PFSK-1 (cell line): ENCODE data around the gene JMJD7.

Source experiments
- FOXP2 ChIP-seq: optimal IDR thresholded peaks from 2 replicates; pipeline ENCODE3; 2011; ENCODE audit warnings: borderline replicate concordance, control low read depth, inconsistent platforms; ENCODE audit not compliant: insufficient read depth; ENCODE audit errors: extremely low read length, extremely low read depth
- POLR2AphosphoS5 ChIP-seq: IDR thresholded peaks from 2 replicates; pipeline ENCODE4 v1.6.1; 2012; ENCODE audit warnings: low read depth, mild to moderate bottlenecking, control low read depth, low read length, moderate library complexity
- SIN3A ChIP-seq: IDR thresholded peaks from 2 replicates; pipeline ENCODE4 v1.6.1; 2012; ENCODE audit warnings: mild to moderate bottlenecking, low read length, moderate library complexity, borderline replicate concordance; ENCODE audit not compliant: insufficient read depth
- TAF1 ChIP-seq: IDR thresholded peaks from 2 replicates; pipeline ENCODE4 v1.6.1; 2012; ENCODE audit warnings: low read length, control low read depth, borderline replicate concordance; ENCODE audit not compliant: insufficient read depth

DNA sequence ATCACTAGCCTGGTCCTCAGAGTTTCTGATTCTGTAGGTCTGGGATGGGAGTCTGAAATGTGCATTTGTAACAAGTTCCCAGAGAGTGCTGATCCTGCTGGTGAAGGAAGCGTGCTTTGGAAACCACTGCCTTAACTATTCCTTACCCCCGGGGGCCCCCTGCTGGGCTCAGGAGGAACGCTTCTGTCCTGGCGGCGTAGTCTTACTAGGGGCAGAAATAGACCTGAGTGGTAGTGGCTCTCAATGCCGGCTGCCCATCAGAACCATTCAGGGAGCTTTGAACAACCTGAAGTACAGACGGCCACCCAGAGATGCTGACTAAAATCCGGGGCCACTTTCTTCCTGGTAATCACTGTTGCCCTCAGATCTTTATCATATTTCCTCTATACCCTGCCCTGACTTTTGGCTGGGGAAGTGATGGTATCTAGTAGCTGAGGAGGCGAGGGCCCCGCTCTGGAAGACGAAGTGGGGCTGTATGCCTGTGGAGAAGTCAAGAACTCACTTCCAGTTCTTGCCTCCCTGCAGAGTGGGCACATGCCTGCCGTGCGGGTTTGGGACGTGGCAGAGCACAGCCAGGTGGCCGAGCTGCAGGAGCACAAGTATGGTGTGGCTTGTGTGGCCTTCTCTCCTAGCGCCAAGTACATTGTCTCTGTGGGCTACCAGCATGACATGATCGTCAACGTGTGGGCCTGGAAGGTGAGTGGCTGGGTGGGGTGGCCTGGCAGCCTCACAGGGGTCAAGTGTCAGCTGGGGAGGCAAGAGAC lies 16.3 kb upstream of the JMJD7 start:
- TF ChIP-seq FOXP2, result no peak
- TF ChIP-seq SIN3A, result no peak
- no peak for TF ChIP-seq POLR2AphosphoS5
- TF ChIP-seq TAF1, result no peak
